H1 (cell line): Measurements from ENCODE around the gene MCM6. TPM values are rescaled to one million over a fixed set of nuclear protein-coding genes. Genes with fewer than 3 reads are reported as not detected.

Experiments used
- CBX5 ChIP-seq: fragments of 300-800, 300-1000 bp; sonication (generic); IDR thresholded peaks from 2 replicates; pipeline ENCODE4 v1.7.1; 2016; ENCODE audit warnings: antibody characterized with exemption, low read length, low read depth
- GABPA ChIP-seq: IDR thresholded peaks from 2 replicates; pipeline ENCODE4 v1.6.1; 2011; ENCODE audit warnings: mild to moderate bottlenecking, low read length, moderate library complexity, borderline replicate concordance; ENCODE audit not compliant: insufficient read depth
- polyA plus RNA-seq, 7 experiments: library from polyadenylated mRNA; depleted of rRNA in 3 of 7; stranded (reverse) in 5 of 7; unstranded in 2 of 7; fragments of >200 nt in 5 of 7; fragments of 200-250 nt in 2 of 7; gene quantifications; 1 replicate in 5 of 7; 2 replicates in 1 of 7; 4 replicates in 1 of 7; pipeline versions ENCODE4 v1.2.1 to v1.2.3, GENCODE V29; 2011 to 2013; ENCODE audit warnings: missing spikeins in 2 of 7, mixed read lengths in 2 of 7
- total RNA-seq: library from RNA; stranded (reverse); fragmentation: NEBNext Ultra II Directional; extraction: Animal tissue kit (Norgen Biotek cat#: 25700); gene quantifications from 2 replicates; pipeline ENCODE4 v1.2.1, GENCODE V29; 2021
- TF ChIP-seq, protein P1 (sequence below): IDR thresholded peaks from 2 replicates; pipeline ENCODE4 v1.6.1; 2011; ENCODE audit warnings: low read depth, mild to moderate bottlenecking, low read length; ENCODE audit not compliant: insufficient read depth

MCM6 gene
- total and polyA plus RNA-seq, 2 of the 8 experiments (the other 6 are each of a cell fraction or from before 2014, with no cell fraction given): 60.2 to 134 TPM

DNA sequence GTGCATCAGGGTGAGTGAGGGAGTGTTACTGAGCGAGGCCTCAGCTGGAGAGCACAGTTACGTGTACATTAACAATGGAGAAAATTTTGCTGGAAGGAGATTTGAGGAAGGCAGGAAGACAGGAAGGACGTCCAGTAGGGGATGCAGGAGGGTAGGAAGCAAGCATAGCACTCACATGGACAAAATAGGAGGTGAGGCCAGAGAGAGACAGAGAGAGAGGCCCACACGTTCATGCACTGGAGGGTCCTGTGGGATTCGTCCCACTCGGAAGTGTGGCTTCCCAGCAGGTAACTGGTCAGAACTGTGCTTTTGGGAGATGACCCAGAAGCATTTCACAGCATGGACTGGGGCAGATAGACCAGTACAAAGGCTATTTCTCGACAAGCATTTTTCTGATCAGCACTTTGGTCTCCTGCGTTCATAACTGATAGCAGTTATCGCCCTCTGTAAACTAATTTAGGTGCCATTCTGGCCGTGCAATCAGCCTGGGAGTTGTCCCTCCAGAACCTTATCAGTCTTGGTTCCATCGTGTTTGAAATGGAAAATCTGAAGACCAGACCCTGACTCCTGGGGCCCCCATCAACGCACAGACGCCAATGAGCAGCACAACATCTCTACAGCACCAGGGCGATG is 44.9 kb downstream of the MCM6 start (continued):
- TF ChIP-seq GABPA (no peak), CBX5 (no peak)
- TF ChIP-seq, protein P1, sequence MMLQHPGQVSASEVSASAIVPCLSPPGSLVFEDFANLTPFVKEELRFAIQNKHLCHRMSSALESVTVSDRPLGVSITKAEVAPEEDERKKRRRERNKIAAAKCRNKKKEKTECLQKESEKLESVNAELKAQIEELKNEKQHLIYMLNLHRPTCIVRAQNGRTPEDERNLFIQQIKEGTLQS: no peak
